ENCODE data around the gene FILIP1L.

Gene FILIP1L

GRCh38 chr3:100124201-100124761, 10.0 kb upstream of the FILIP1L start:
- no peak for DNase-seq

- no peak for DNase-seq
Measured at GRCh38 chr3:100123112-100123511, 8.8 kb upstream of the FILIP1L start.

- DNase-seq, result no peak
Measured at GRCh38 chr3:100122321-100122720, 8.0 kb upstream of the FILIP1L start.

- DNase-seq, result no peak
Measured at GRCh38 chr3:100120693-100121092, 6.4 kb upstream of the FILIP1L start.

- DNase-seq, result no peak
Measured at GRCh38 chr3:100120012-100120411, 5.7 kb upstream of the FILIP1L start.

GRCh38 chr3:100117093-100117492, 2.8 kb upstream of the FILIP1L start:
- no peak for DNase-seq

GRCh38 chr3:100113723-100114412, 433 bp downstream of the FILIP1L start:
- no peak for DNase-seq

- no peak for DNase-seq
Measured at GRCh38 chr3:100111728-100112127, 2.6 kb downstream of the FILIP1L start.

- DNase-seq, result no peak
Measured at GRCh38 chr3:100110162-100110561, 4.1 kb downstream of the FILIP1L start.

GRCh38 chr3:100108464-100109079, 5.7 kb downstream of the FILIP1L start:
- no peak for DNase-seq

GRCh38 chr3:100107221-100107814, 7.0 kb downstream of the FILIP1L start:
- no peak for DNase-seq

GRCh38 chr3:100106531-100107141, 7.7 kb downstream of the FILIP1L start:
- DNase-seq, result no peak

- no peak for DNase-seq
Measured at GRCh38 chr3:100106094-100106493, 8.2 kb downstream of the FILIP1L start.

GRCh38 chr3:100105501-100105900, 8.8 kb downstream of the FILIP1L start:
- no peak for DNase-seq

- DNase-seq, result no peak
Measured at GRCh38 chr3:100104817-100105413, 9.4 kb downstream of the FILIP1L start.

GRCh38 chr3:100104442-100104798, 9.9 kb downstream of the FILIP1L start:
- DNase-seq, result no peak

GRCh38 chr3:100103558-100104441, 10.5 kb downstream of the FILIP1L start:
- no peak for DNase-seq

- no peak for DNase-seq
Measured at GRCh38 chr3:100102757-100103156, 11.5 kb downstream of the FILIP1L start.

- DNase-seq, result no peak
Measured at GRCh38 chr3:100100425-100100824, 13.9 kb downstream of the FILIP1L start.

- DNase-seq, result no peak
Measured at GRCh38 chr3:100099621-100100020, 14.7 kb downstream of the FILIP1L start.

- DNase-seq, result no peak
Measured at GRCh38 chr3:100098784-100099070, 15.6 kb downstream of the FILIP1L start.

Data from activated naive CD4-positive, alpha-beta T cell treated with anti-CD3 and anti-CD28 coated beads, Interleukin-2, amount 50 U/mL, for 16 hours (primary cell).